SK-N-SH (cell line): ENCODE measurements around the gene STRA8. TPM values are rescaled to one million over a fixed set of nuclear protein-coding genes. Genes with fewer than 3 reads are reported as not detected.

Experiments
- CTCF ChIA-PET: fragments of 300-600, 350-600 bp; formaldehyde crosslinking; extraction: SDS; loops from one replicate; lab custom pipeline; 2021; lab: Yijun Ruan, JAX
- POLR2A ChIA-PET: fragments of 350-600 bp; sonication (Branson Sonifier 250); formaldehyde crosslinking; extraction: SDS; loops from one replicate; lab custom pipeline; 2020; ENCODE audit warnings: antibody characterized with exemption, inconsistent platforms; lab: Yijun Ruan, JAX
- DNase-seq: peaks from one replicate; pipeline ENCODE4 v3.0.0; 2012
- H2AFZ ChIP-seq: fragments of 200-600 bp; sonication (generic); 2 replicates; pipeline ENCODE4 v1.8.1; 2016; ENCODE audit warnings: antibody characterized with exemption, mild to moderate bottlenecking, low read depth
- H3F3A ChIP-seq: fragments of 200-600 bp; sonication (generic); replicated peaks from 2 replicates; pipeline ENCODE3; 2016; ENCODE audit warnings: antibody characterized with exemption, mild to moderate bottlenecking; ENCODE audit not compliant: insufficient read depth
- H3K27ac ChIP-seq, 2 experiments: fragments of 200-500 bp in 1 of 2; fragments of 200-600 bp in 1 of 2; sonication (Bioruptor generic) in 1 of 2; sonication (generic), shearing (Covaris generic) in 1 of 2; 2 replicates each; pipeline versions ENCODE4 v1.5.1 to v1.6.1; 2014 to 2016; ENCODE audit warnings: low read depth in 2 of 2, inconsistent platforms in 1 of 2, low read length in 1 of 2, mild to moderate bottlenecking in 1 of 2, mixed read lengths in 1 of 2
- H3K27me3 ChIP-seq: fragments of 200-600 bp; sonication (generic), shearing (Covaris generic); 2 replicates; pipeline ENCODE4 v1.6.1; 2016; ENCODE audit warnings: mixed run types; ENCODE audit not compliant: insufficient read depth
- H3K36me3 ChIP-seq, 2 experiments: fragments of 200-500 bp in 1 of 2; fragments of 200-600 bp in 1 of 2; sonication (Bioruptor generic) in 1 of 2; sonication (generic) in 1 of 2; replicated peaks in 1 of 2; 2 replicates each; pipeline versions ENCODE3 to v1.5.1; 2014 to 2016; ENCODE audit warnings: low read length in 1 of 2, mild to moderate bottlenecking in 1 of 2; ENCODE audit not compliant: insufficient read depth in 2 of 2, control insufficient read depth in 1 of 2
- H3K4me1 ChIP-seq, 2 experiments: fragments of 200-500 bp in 1 of 2; fragments of 200-600 bp in 1 of 2; sonication (Bioruptor generic) in 1 of 2; sonication (generic), shearing (Covaris generic) in 1 of 2; 2 replicates each; pipeline versions ENCODE4 v1.5.1 to v1.6.1; 2014 to 2016; ENCODE audit warnings: low read depth in 1 of 2, low read length in 1 of 2, mixed run types in 1 of 2; ENCODE audit not compliant: insufficient read depth in 2 of 2, control insufficient read depth in 1 of 2
- H3K4me2 ChIP-seq: fragments of 200-600 bp; sonication (generic), shearing (Covaris generic); 2 replicates; pipeline ENCODE4 v1.6.1; 2017; ENCODE audit warnings: mixed run types
- H3K4me3 ChIP-seq, 2 experiments: fragments of 200-500 bp in 1 of 2; fragments of 200-600 bp in 1 of 2; sonication (Bioruptor generic) in 1 of 2; sonication (generic), shearing (Covaris generic) in 1 of 2; 2 replicates each; pipeline versions ENCODE4 v1.5.1 to v1.8.1; 2014 to 2016; ENCODE audit warnings: low read depth in 2 of 2, inconsistent platforms in 1 of 2, low read length in 1 of 2, mild to moderate bottlenecking in 1 of 2, mixed read lengths in 1 of 2, moderate library complexity in 1 of 2
- H3K79me2 ChIP-seq: fragments of 200-600 bp; sonication (generic); 2 replicates; pipeline ENCODE4 v1.8.1; 2017; ENCODE audit warnings: mild to moderate bottlenecking; ENCODE audit not compliant: insufficient read depth
- H3K9ac ChIP-seq: fragments of 200-600 bp; sonication (generic); 2 replicates; pipeline ENCODE4 v1.6.1; 2017; ENCODE audit warnings: mixed run types
- H3K9me2 ChIP-seq: fragments of 200-600 bp; sonication (generic); 2 replicates; pipeline ENCODE4 v1.6.1; 2017; ENCODE audit warnings: mixed run types
- H3K9me3 ChIP-seq: fragments of 200-600 bp; sonication (generic); 2 replicates; pipeline ENCODE4 v1.6.1; 2017; ENCODE audit warnings: mixed run types, mild to moderate bottlenecking, moderate library complexity
- H4K20me1 ChIP-seq: fragments of 200-600 bp; sonication (generic); 2 replicates; pipeline ENCODE4 v1.6.1; 2017; ENCODE audit warnings: mild to moderate bottlenecking, mixed run types; ENCODE audit not compliant: insufficient read depth
- ELF1 ChIP-seq: IDR thresholded peaks from 2 replicates; pipeline ENCODE4 v1.4.0; 2012
- EP300 ChIP-seq, 2 experiments: IDR thresholded peaks; 2 replicates each; pipeline versions ENCODE4 v1.4.0 to v1.6.1; 2012; ENCODE audit warnings: borderline replicate concordance in 1 of 2, low read depth in 1 of 2, low read length in 1 of 2
- FOSL2 ChIP-seq: IDR thresholded peaks from 2 replicates; pipeline ENCODE4 v1.4.0; 2012; ENCODE audit warnings: low read depth, mild to moderate bottlenecking, moderate library complexity, borderline replicate concordance
- FOXM1 ChIP-seq: IDR thresholded peaks from 2 replicates; pipeline ENCODE4 v1.4.0; 2012; ENCODE audit warnings: low read depth, mild to moderate bottlenecking
- GABPA ChIP-seq: IDR thresholded peaks from 2 replicates; pipeline ENCODE4 v1.4.0; 2012; ENCODE audit warnings: low read depth, mild to moderate bottlenecking
- JUND ChIP-seq: IDR thresholded peaks from 2 replicates; pipeline ENCODE4 v1.4.0; 2012
- NFIC ChIP-seq: IDR thresholded peaks from 2 replicates; pipeline ENCODE4 v1.4.0; 2012; ENCODE audit warnings: borderline replicate concordance
- POLR2AphosphoS5 ChIP-seq: IDR thresholded peaks from 2 replicates; pipeline ENCODE4 v1.6.1; 2012; ENCODE audit warnings: low read depth, low read length
- RAD21 ChIP-seq: IDR thresholded peaks from 2 replicates; pipeline ENCODE4 v1.6.1; 2012; ENCODE audit warnings: mild to moderate bottlenecking, low read length
- WGBS: methylation state at CpG from one replicate; pipeline ENCODE4 v1.1.6; 2017; ENCODE audit warnings: low lambda C conversion rate; 5-methylcytosine and 5-hydroxymethylcytosine counted together
- polyA plus RNA-seq, 3 experiments: library from polyadenylated mRNA; depleted of rRNA; stranded (reverse); fragments of >200 nt; gene quantifications; 2 replicates each; pipeline ENCODE4 v1.2.3, GENCODE V29; 2012
- TF ChIP-seq, protein P1 (sequence below): IDR thresholded peaks from 2 replicates; pipeline ENCODE4 v1.4.0; 2012; ENCODE audit warnings: low read depth
- TF ChIP-seq, protein P2 (sequence below): fragments of 150-350 bp; IDR thresholded peaks from 2 replicates; pipeline ENCODE4 v1.6.1; 2017; ENCODE audit warnings: antibody characterized with exemption, low read length, low read depth, borderline replicate concordance
- TF ChIP-seq, protein P3 (sequence below): IDR thresholded peaks from 2 replicates; pipeline ENCODE4; 2012
- TF ChIP-seq, protein P4 (sequence below): fragments of 200-600 bp; sonication (generic); IDR thresholded peaks from 2 replicates; pipeline ENCODE4 v1.6.1; 2017; ENCODE audit warnings: antibody characterized with exemption, mild to moderate bottlenecking, moderate library complexity

STRA8 gene
- polyA plus RNA-seq, 1 of the 3 experiments (the other 2 are of a cell fraction): not detected

DNA sequence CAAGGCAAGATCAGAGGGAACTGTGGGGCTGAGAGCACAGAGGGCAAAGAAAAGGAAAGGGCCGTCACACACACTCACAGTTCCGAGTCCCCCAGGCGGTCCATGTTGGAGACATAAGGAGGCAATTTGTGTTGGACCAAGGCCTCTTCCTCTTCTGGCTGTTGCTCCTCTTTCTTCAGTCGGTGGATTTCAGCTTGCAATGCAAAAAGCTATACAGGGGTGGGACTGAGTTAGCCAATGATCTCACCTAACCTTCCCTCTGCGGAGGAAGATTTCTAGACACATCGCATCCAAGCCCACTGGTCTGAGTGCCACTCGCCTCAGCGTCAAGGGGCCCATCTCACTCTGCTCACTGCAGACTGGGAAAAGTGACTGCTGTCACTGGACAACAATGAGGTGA, 27.8 kb upstream of the STRA8 start:
- Histone ChIP-seq H3K36me3 (peaks cover 4 to 23% of the 10 kb centered on the region in 2 experiments), H3K4me1 (peaks cover 0 to 13% of the 10 kb centered on the region in 2 experiments; a peak in 2 of 4 replicates), H3K27ac (no peak overlapping the region), H3K9me3 (no peaks in the 10 kb centered on the region), H4K20me1 (no peaks in the 10 kb centered on the region), H3K79me2 (no peaks in the 10 kb centered on the region), H3F3A (no peaks in the 10 kb centered on the region), H3K9ac (no peak overlapping the region), H3K4me3 (no peak overlapping the region)
- DNase-seq: no peak
- TF ChIP-seq, protein P1, sequence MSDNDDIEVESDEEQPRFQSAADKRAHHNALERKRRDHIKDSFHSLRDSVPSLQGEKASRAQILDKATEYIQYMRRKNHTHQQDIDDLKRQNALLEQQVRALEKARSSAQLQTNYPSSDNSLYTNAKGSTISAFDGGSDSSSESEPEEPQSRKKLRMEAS: no peak
- TF ChIP-seq, protein P2, sequence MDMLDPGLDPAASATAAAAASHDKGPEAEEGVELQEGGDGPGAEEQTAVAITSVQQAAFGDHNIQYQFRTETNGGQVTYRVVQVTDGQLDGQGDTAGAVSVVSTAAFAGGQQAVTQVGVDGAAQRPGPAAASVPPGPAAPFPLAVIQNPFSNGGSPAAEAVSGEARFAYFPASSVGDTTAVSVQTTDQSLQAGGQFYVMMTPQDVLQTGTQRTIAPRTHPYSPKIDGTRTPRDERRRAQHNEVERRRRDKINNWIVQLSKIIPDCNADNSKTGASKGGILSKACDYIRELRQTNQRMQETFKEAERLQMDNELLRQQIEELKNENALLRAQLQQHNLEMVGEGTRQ: no peak
- TF ChIP-seq JUND: no peak
- TF ChIP-seq ELF1: no peak
- no peak for TF ChIP-seq GABPA
- no peak for TF ChIP-seq POLR2AphosphoS5
- TF ChIP-seq RAD21: no peak
- TF ChIP-seq EP300 (IDR thresholded peaks at IDR 0.05; ENCODE audit: borderline replicate concordance in 1 of 2, low read depth in 1 of 2, low read length in 1 of 2): no peak
- TF ChIP-seq FOSL2: no peak
- TF ChIP-seq, protein P3, sequence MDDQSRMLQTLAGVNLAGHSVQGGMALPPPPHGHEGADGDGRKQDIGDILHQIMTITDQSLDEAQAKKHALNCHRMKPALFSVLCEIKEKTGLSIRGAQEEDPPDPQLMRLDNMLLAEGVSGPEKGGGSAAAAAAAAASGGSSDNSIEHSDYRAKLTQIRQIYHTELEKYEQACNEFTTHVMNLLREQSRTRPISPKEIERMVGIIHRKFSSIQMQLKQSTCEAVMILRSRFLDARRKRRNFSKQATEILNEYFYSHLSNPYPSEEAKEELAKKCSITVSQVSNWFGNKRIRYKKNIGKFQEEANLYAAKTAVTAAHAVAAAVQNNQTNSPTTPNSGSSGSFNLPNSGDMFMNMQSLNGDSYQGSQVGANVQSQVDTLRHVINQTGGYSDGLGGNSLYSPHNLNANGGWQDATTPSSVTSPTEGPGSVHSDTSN: no peak
- no peak for TF ChIP-seq FOXM1
- no peak for TF ChIP-seq NFIC
- TF ChIP-seq, all 33 proteins: peak for 0
- H3K4me2 ChIP-seq: no peak overlapping the region
- CTCF ChIA-PET: interaction anchor here (0.9 to 1.0 kb wide), 2 partner anchors 13 to 18 kb away, joined by 3 read pairs; no protein-coding TSS in a partner anchor
- no peaks in the 10 kb centered on the region for H3K9me2 ChIP-seq
- WGBS: 89% methylated on average over 8 of the region's 8 CpGs
- no peak overlapping the region for H2AFZ ChIP-seq
- POLR2A ChIA-PET: no interaction called here
- H3K27me3 ChIP-seq: no peaks in the 10 kb centered on the region

DNA sequence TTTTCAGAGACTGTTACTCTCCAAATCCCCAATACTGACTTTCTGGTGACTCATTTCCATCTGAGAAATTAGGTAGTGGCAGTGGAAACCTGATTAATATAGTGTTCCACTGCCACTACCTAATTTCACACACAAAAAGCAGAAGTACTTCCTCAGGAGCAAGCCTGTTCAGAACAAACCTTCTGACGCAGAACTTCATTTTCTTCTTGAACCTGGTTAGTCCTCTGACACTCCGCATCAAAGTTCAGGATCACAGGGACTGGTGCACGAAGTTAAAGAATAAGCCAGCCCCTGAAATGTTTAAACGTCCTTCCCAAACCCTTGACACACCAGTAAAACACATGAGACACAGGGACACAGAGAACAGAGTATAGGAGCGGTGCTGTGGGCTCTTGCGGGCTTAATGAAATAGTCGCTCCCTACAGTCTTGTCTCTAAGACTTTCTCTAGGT, 26.7 kb upstream of the STRA8 start:
- H3K27me3 ChIP-seq: no peaks in the 10 kb centered on the region
- peaks cover 0 to 6% of the 10 kb centered on the region in 2 experiments; a peak in 2 of 4 replicates for H3K4me1 ChIP-seq
- H2AFZ ChIP-seq: no peak overlapping the region
- peaks cover 4 to 13% of the 10 kb centered on the region in 2 experiments for H3K36me3 ChIP-seq
- H3K27ac ChIP-seq: no peak overlapping the region
- H3F3A ChIP-seq: peaks cover 4% of the 10 kb centered on the region
- ChIA-PET POLR2A (no interaction called here), CTCF (interaction anchor here (3.0 kb wide), 1 partner anchor 36 kb away, joined by 15 read pairs; the partner anchor contains the start of gene CYREN)
- no peaks in the 10 kb centered on the region for H3K9me3 ChIP-seq
- WGBS: 80% methylated on average over 7 of the region's 7 CpGs
- no peaks in the 10 kb centered on the region for H4K20me1 ChIP-seq
- H3K4me2 ChIP-seq: no peak overlapping the region
- no peak for TF ChIP-seq FOXM1
- TF ChIP-seq, protein P1: no peak
- TF ChIP-seq, protein P4, sequence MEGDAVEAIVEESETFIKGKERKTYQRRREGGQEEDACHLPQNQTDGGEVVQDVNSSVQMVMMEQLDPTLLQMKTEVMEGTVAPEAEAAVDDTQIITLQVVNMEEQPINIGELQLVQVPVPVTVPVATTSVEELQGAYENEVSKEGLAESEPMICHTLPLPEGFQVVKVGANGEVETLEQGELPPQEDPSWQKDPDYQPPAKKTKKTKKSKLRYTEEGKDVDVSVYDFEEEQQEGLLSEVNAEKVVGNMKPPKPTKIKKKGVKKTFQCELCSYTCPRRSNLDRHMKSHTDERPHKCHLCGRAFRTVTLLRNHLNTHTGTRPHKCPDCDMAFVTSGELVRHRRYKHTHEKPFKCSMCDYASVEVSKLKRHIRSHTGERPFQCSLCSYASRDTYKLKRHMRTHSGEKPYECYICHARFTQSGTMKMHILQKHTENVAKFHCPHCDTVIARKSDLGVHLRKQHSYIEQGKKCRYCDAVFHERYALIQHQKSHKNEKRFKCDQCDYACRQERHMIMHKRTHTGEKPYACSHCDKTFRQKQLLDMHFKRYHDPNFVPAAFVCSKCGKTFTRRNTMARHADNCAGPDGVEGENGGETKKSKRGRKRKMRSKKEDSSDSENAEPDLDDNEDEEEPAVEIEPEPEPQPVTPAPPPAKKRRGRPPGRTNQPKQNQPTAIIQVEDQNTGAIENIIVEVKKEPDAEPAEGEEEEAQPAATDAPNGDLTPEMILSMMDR: no peak
- H3K4me3 ChIP-seq: no peak overlapping the region
- no peak overlapping the region for H3K9ac ChIP-seq
- no peak for DNase-seq
- H3K79me2 ChIP-seq: no peaks in the 10 kb centered on the region
- H3K9me2 ChIP-seq: no peaks in the 10 kb centered on the region
